Osteoblast (primary cell): ENCODE measurements around the gene CLDND1. TPM values are rescaled to one million over a fixed set of nuclear protein-coding genes. Genes with fewer than 3 reads are reported as not detected.
"Not testable (repeated sequence)": the region's sequence is repeated elsewhere in the genome, so short reads cannot be mapped to it uniquely, and the experiment has no call there.

Experiments
- DNase-seq: peaks from one replicate; pipeline ENCODE4 v3.0.0; 2011; ENCODE audit warnings: low spot score, mixed read lengths; ENCODE audit not compliant: insufficient read length; ENCODE audit errors: missing footprints
- H2AFZ ChIP-seq: 2 replicates; pipeline ENCODE4 v1.6.0; 2011; ENCODE audit warnings: mild to moderate bottlenecking, low read length
- H3K27ac ChIP-seq: 2 replicates; pipeline ENCODE4 v1.5.1; 2011; ENCODE audit warnings: mild to moderate bottlenecking, low read depth, low read length, moderate library complexity
- H3K27me3 ChIP-seq: 2 replicates; pipeline ENCODE4 v1.6.0; 2012; ENCODE audit warnings: mild to moderate bottlenecking, control low read depth, inconsistent platforms, low read length, moderate library complexity; ENCODE audit not compliant: insufficient read depth
- H3K36me3 ChIP-seq: 2 replicates; pipeline ENCODE4 v1.5.1; 2011; ENCODE audit warnings: mild to moderate bottlenecking, low read length, control low read depth, moderate library complexity; ENCODE audit not compliant: insufficient read depth
- H3K4me1 ChIP-seq: 2 replicates; pipeline ENCODE4 v1.5.1; 2011; ENCODE audit warnings: mild to moderate bottlenecking, low read length, control low read depth, moderate library complexity; ENCODE audit not compliant: insufficient read depth
- H3K4me2 ChIP-seq: 2 replicates; pipeline ENCODE4 v1.6.0; 2011; ENCODE audit warnings: mild to moderate bottlenecking, low read length; ENCODE audit not compliant: insufficient read depth
- H3K4me3 ChIP-seq: fragments of 200-600 bp; sonication (generic); 3 replicates; pipeline ENCODE4 v1.5.1; 2012; ENCODE audit warnings: mild to moderate bottlenecking, low read length, inconsistent platforms; ENCODE audit not compliant: insufficient read depth
- H3K79me2 ChIP-seq: 2 replicates; pipeline ENCODE4 v1.6.0; 2012; ENCODE audit warnings: mild to moderate bottlenecking, low read length, control low read depth, inconsistent platforms; ENCODE audit not compliant: insufficient read depth
- H3K9me3 ChIP-seq: 2 replicates; pipeline ENCODE4 v1.5.1; 2011; ENCODE audit warnings: low read depth, low read length, control low read depth
- H4K20me1 ChIP-seq: 2 replicates; pipeline ENCODE4 v1.6.0; 2012; ENCODE audit warnings: mild to moderate bottlenecking, low read length, control low read depth; ENCODE audit not compliant: insufficient read depth
- CTCF ChIP-seq: IDR thresholded peaks from 2 replicates; pipeline ENCODE4 v1.5.1; 2011; ENCODE audit warnings: mild to moderate bottlenecking, low read depth, low read length, moderate library complexity; ENCODE audit errors: extremely low read depth
- total RNA-seq: library from RNA; depleted of rRNA; stranded (reverse); fragments of >200 nt; gene quantifications from 2 replicates; pipeline ENCODE4 v1.2.3, GENCODE V29; 2012

The CLDND1 gene
- total RNA-seq, 1 donor, result 74.2 TPM

DNA sequence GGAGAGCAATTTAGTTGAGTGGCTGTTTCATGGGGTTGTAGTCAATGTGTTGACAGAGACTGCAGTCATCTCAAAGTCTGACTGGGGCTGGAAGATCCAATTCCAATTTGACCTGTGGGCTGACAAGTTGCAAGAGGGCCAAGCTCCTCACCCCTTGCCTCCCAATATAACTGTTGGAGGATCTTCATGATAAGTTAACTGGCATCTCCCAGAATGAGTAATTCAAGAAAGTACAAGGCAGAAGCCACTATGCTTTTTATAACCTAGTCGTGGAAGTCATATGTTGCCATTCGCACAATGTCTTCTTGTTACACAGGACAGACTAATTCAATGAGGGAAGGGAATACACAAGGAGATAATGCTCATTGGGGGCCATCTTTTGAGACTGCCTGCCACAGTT lies 38.2 kb upstream of the CLDND1 start:
- H3K36me3 ChIP-seq, result no peaks in the 10 kb centered on the region
- no peaks in the 10 kb centered on the region for H3K9me3 ChIP-seq
- H3K4me2 ChIP-seq, result no peak overlapping the region
- H3K27me3 ChIP-seq, result peaks cover 11% of the 10 kb centered on the region
- DNase-seq, result no peak
- H3K4me1 ChIP-seq, result peaks cover 4% of the 10 kb centered on the region
- H3K79me2 ChIP-seq, result no peaks in the 10 kb centered on the region
- no peaks in the 10 kb centered on the region for H4K20me1 ChIP-seq
- TF ChIP-seq CTCF, result no peak
- H2AFZ ChIP-seq, result no peak overlapping the region
- no peak overlapping the region for H3K4me3 ChIP-seq
- no peak overlapping the region for H3K27ac ChIP-seq

- not testable (repeated sequence) for H3K36me3 ChIP-seq, H3K27ac ChIP-seq, H3K79me2 ChIP-seq, H4K20me1 ChIP-seq, DNase-seq, H3K4me2 ChIP-seq, H3K4me3 ChIP-seq, H3K9me3 ChIP-seq, H3K4me1 ChIP-seq, H2AFZ ChIP-seq
- peaks cover 13% of the 10 kb centered on the region for H3K27me3 ChIP-seq
These were observed 37.1 kb upstream of the CLDND1 start for GRCh38 chr3:98559769-98560168.

- Histone ChIP-seq H3K36me3 (no peaks in the 10 kb centered on the region), H2AFZ (no peak overlapping the region), H3K27me3 (peaks cover 25% of the 10 kb centered on the region), H3K4me3 (no peak overlapping the region), H3K27ac (no peak overlapping the region), H3K4me2 (no peak overlapping the region), H3K9me3 (no peaks in the 10 kb centered on the region), H3K4me1 (peaks cover 4% of the 10 kb centered on the region), H4K20me1 (no peaks in the 10 kb centered on the region), H3K79me2 (no peaks in the 10 kb centered on the region)
- TF ChIP-seq CTCF, result no peak
- DNase-seq, result no peak
These were observed 35.6 kb upstream of the CLDND1 start for GRCh38 chr3:98558100-98558827.

DNA sequence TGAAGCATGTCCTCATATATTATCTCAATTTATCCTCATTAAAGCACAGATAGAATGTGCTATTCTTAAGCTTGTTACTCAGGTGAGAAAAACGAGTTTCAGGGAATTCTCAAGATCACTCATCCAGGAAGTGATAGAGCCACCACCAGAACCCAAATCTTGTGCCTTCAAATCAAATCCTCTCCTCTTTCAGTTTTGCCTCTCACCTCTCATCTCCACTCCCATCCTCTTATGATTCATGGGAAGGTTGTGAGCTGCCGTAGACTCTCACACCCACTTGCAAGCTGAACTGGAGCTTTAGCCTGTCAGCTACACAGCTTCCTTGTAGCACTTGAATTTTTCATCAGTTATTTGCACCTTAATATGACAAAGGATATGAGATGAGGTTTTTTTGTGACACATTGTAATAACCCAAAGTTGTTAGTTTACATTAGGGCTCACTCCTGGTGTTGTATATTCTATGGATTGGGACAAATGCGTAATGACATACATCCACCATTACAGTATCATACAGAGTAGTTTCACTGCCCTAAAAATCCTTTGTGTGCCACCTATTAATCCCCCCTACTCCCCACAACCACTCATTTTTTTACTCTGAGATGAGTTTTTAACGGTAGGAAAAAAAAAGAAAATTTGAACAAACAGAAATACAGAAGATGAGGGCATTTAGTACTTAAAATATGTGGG lies 34.8 kb upstream of the CLDND1 start:
- H3K36me3 ChIP-seq, result no peaks in the 10 kb centered on the region
- H3K4me1 ChIP-seq, result peaks cover 4% of the 10 kb centered on the region
- no peak for TF ChIP-seq CTCF
- DNase-seq, result no peak
- H3K4me2 ChIP-seq, result no peak overlapping the region
- peaks cover 32% of the 10 kb centered on the region for H3K27me3 ChIP-seq
- H3K9me3 ChIP-seq, result no peaks in the 10 kb centered on the region
- H3K4me3 ChIP-seq, result no peak overlapping the region
- no peaks in the 10 kb centered on the region for H4K20me1 ChIP-seq
- H2AFZ ChIP-seq, result no peak overlapping the region
- H3K27ac ChIP-seq, result no peak overlapping the region
- no peaks in the 10 kb centered on the region for H3K79me2 ChIP-seq
